B cell (primary cell): ENCODE data around the gene COL5A1. TPM values are rescaled to one million over a fixed set of nuclear protein-coding genes. Genes with fewer than 3 reads are reported as not detected.
"Not testable (repeated sequence)": the region's sequence is repeated elsewhere in the genome, so short reads cannot be mapped to it uniquely, and the experiment has no call there.

ENCODE experiments used
- ATAC-seq: fragments of 200-7000 bp; cut with Tn5 transposase; one replicate; pipeline ENCODE4 v1.10.0; 2021; ENCODE audit warnings: low read depth, mild to moderate bottlenecking, moderate number of reproducible peaks, moderate library complexity
- CTCF ChIA-PET: fragments of 350-600 bp; sonication (Branson Sonifier 250); formaldehyde crosslinking; loops from one replicate; lab custom pipeline; 2021; ENCODE audit warnings: antibody characterized with exemption, inconsistent platforms; lab: Charles Lee
- POLR2A ChIA-PET: fragments of 350-600 bp; sonication (Branson Sonifier 250); formaldehyde crosslinking; loops from one replicate; lab custom pipeline; 2021; ENCODE audit warnings: antibody characterized with exemption; lab: Charles Lee
- DNase-seq: peaks from one replicate; pipeline ENCODE4 v3.0.0; 2013
- H2AFZ ChIP-seq: 2 replicates; pipeline ENCODE4 v1.6.1; 2012; ENCODE audit warnings: mild to moderate bottlenecking, low read depth, low read length; ENCODE audit not compliant: insufficient read depth, poor library complexity, severe bottlenecking
- H3K27ac ChIP-seq, 2 donors: 1 replicate in 1 of 2; 2 replicates in 1 of 2; pipeline ENCODE4 v1.5.1; 2012 to 2013; ENCODE audit warnings: low read length in 2 of 2, mild to moderate bottlenecking in 2 of 2, moderate library complexity in 1 of 2
- H3K27me3 ChIP-seq, 4 experiments: fragments of 200-600 bp in 1 of 4; sonication (generic) in 1 of 4; replicated peaks in 1 of 4; 1 replicate in 2 of 4; 2 replicates in 2 of 4; pipeline versions ENCODE4 v1.6.1 to v1.7.0; 2013 to 2016; ENCODE audit warnings: low read length in 3 of 4, mild to moderate bottlenecking in 2 of 4, mixed read lengths in 1 of 4, moderate library complexity in 1 of 4; ENCODE audit not compliant: insufficient read depth in 4 of 4, control insufficient read depth in 3 of 4; ENCODE audit errors: control extremely low read depth in 1 of 4
- H3K36me3 ChIP-seq, 2 experiments: replicated peaks in 1 of 2; 1 replicate in 1 of 2; 2 replicates in 1 of 2; pipeline versions ENCODE4 v1.6.1 to v1.7.1; 2013; ENCODE audit warnings: low read length in 1 of 2; ENCODE audit not compliant: insufficient read depth in 2 of 2, control insufficient read depth in 1 of 2; ENCODE audit errors: control extremely low read depth in 1 of 2, extremely low read depth in 1 of 2
- H3K4me1 ChIP-seq, 2 donors: fragments of 200-600 bp in 1 of 2; sonication (generic) in 1 of 2; 1 replicate in 1 of 2; 2 replicates in 1 of 2; pipeline versions ENCODE4 v1.5.1 to v1.6.1; 2013 to 2017; ENCODE audit warnings: low read length in 2 of 2; ENCODE audit not compliant: control insufficient read depth in 2 of 2, insufficient read depth in 2 of 2
- H3K4me2 ChIP-seq: replicated peaks from 2 replicates; pipeline ENCODE3; 2012; ENCODE audit warnings: mild to moderate bottlenecking, low read depth, low read length; ENCODE audit not compliant: poor library complexity, severe bottlenecking
- H3K4me3 ChIP-seq, 5 experiments: fragments of 200-600 bp in 1 of 5; sonication (generic) in 1 of 5; 1 replicate in 3 of 5; 2 replicates in 2 of 5; pipeline versions ENCODE4 v1.5.1 to v1.7.0; 2011 to 2016; ENCODE audit warnings: low read length in 4 of 5, mild to moderate bottlenecking in 4 of 5, low read depth in 2 of 5, control low read depth in 1 of 5, moderate library complexity in 1 of 5; ENCODE audit not compliant: insufficient read depth in 1 of 5; ENCODE audit errors: control extremely low read depth in 1 of 5, extremely low read depth in 1 of 5
- H3K79me2 ChIP-seq: fragments of 200-600 bp; sonication (generic); one replicate; pipeline ENCODE4 v1.6.0; 2016; ENCODE audit warnings: low read length; ENCODE audit not compliant: control insufficient read depth, insufficient read depth
- H3K9ac ChIP-seq: fragments of 200-600 bp; sonication (generic); 2 replicates; pipeline ENCODE4 v1.6.1; 2017; ENCODE audit warnings: mild to moderate bottlenecking, low read length, moderate library complexity
- H3K9me3 ChIP-seq, 3 donors: one replicate each; pipeline versions ENCODE4 v1.6.1 to v1.7.1; 2013; ENCODE audit warnings: low read length in 2 of 3; ENCODE audit not compliant: control insufficient read depth in 2 of 3, insufficient read depth in 1 of 3; ENCODE audit errors: control extremely low read depth in 1 of 3
- H4K20me1 ChIP-seq: 2 replicates; pipeline ENCODE4 v1.6.0; 2012; ENCODE audit warnings: mild to moderate bottlenecking, low read length; ENCODE audit not compliant: insufficient read depth, control insufficient read depth, poor library complexity, severe bottlenecking
- H3K27ac Mint-ChIP-seq: one replicate; pipeline ENCODE4 v1.8.0; 2021; ENCODE audit warnings: mixed read lengths
- H3K27me3 Mint-ChIP-seq: one replicate; pipeline ENCODE4 v1.8.0; 2021; ENCODE audit warnings: mixed read lengths
- H3K4me1 Mint-ChIP-seq: one replicate; pipeline ENCODE4 v1.8.0; 2021; ENCODE audit warnings: mixed read lengths
- H3K4me3 Mint-ChIP-seq: one replicate; pipeline ENCODE4 v1.8.0; 2021; ENCODE audit warnings: mixed read lengths
- H3K9me3 Mint-ChIP-seq: one replicate; pipeline ENCODE4 v1.8.0; 2022; ENCODE audit warnings: mixed read lengths; ENCODE audit not compliant: insufficient read depth
- CTCF ChIP-seq: fragments of 200-600 bp; IDR thresholded peaks from one replicate; pipeline ENCODE4 v1.8.0; 2022; ENCODE audit warnings: antibody characterized with exemption, mild to moderate bottlenecking
- EZH2 ChIP-seq: IDR thresholded peaks from 2 replicates; pipeline ENCODE4 v1.6.1; 2012; ENCODE audit warnings: borderline replicate concordance, low read depth, mild to moderate bottlenecking, moderate library complexity, low read length; ENCODE audit not compliant: insufficient read depth, poor library complexity, severe bottlenecking
- WGBS: methylation state at CpG from one replicate; pipeline ENCODE4 v1.1.5; 2013; ENCODE audit warnings: missing lambda C conversion rate; ENCODE audit not compliant: insufficient coverage; 5-methylcytosine and 5-hydroxymethylcytosine counted together
- intact Hi-C: fragments of 100-400 bp; cut with micrococcal nuclease; formaldehyde crosslinking; loops from one replicate; pipeline ENCODE4 v1.10.0; 2022
- polyA plus RNA-seq: library from polyadenylated mRNA; depleted of rRNA; stranded (reverse); fragments of >200 nt; gene quantifications from 2 replicates; pipeline ENCODE4 v1.2.3, GENCODE V29; 2012
- total RNA-seq, 2 donors: library from RNA; stranded (reverse); fragments of 120-200 nt in 1 of 2; gene quantifications; 1 replicate in 1 of 2; 2 replicates in 1 of 2; pipeline versions ENCODE4 v1.2.3 to v1.2.4, GENCODE V29; 2013 to 2022

The COL5A1 gene
- total and polyA plus RNA-seq, 2 donors (not counting 1 experiment from before 2014, with no cell fraction given): 0.06 TPM; not detected in 1

DNA sequence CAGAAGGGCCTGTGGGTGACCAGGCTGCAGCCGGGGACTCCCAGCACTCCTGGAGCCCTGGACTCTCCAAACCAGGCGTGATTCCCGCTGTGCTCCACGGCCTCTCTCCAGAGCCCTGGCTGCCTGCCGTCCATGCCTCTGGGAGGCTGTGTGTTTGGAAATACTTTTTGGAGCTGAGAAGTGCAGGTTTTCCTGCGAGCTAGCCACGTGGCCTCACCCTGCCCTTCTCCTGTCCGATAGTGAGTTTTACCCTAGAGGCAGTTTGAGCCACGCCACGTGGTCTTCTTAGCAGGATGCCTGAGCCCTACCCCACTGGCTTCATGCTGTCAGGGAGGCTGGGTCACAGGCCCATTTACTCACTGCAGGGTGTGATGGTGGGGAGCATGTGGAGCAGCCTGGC lies 71.3 kb downstream of the COL5A1 start:
- H3K27me3 Mint-ChIP-seq: no peaks in the 10 kb centered on the region
- H3K27ac Mint-ChIP-seq: no peak overlapping the region
- Histone ChIP-seq H3K27ac (no peak overlapping the region), H4K20me1 (no peaks in the 10 kb centered on the region), H3K27me3 (no peaks in the 10 kb centered on the region), H3K9me3 (peaks cover 0 to 15% (median 0%) of the 10 kb centered on the region in 3 donors), H3K79me2 (no peaks in the 10 kb centered on the region), H3K36me3 (no peaks in the 10 kb centered on the region), H2AFZ (no peak overlapping the region), H3K4me2 (no peak overlapping the region), H3K4me1 (no peaks in the 10 kb centered on the region), H3K9ac (no peak overlapping the region), H3K4me3 (no peak overlapping the region)
- POLR2A ChIA-PET: no interaction called here
- no peak overlapping the region for H3K4me3 Mint-ChIP-seq
- DNase-seq (no peak), ATAC-seq (no peak)
- 90% methylated on average over 10 of the region's 10 CpGs for WGBS
- TF ChIP-seq CTCF (no peak), EZH2 (no peak)
- intact Hi-C loops: no loop called here
- H3K9me3 Mint-ChIP-seq: peaks cover 2% of the 10 kb centered on the region
- CTCF ChIA-PET: no interaction called here
- H3K4me1 Mint-ChIP-seq: no peaks in the 10 kb centered on the region

- intact Hi-C loops, H3K4me2 ChIP-seq, H3K4me1 ChIP-seq, H2AFZ ChIP-seq, H3K27me3 Mint-ChIP-seq, H4K20me1 ChIP-seq, DNase-seq, H3K36me3 ChIP-seq, CTCF ChIA-PET, H3K4me3 Mint-ChIP-seq, H3K4me3 ChIP-seq, H3K9ac ChIP-seq, ATAC-seq, H3K9me3 Mint-ChIP-seq, H3K27ac ChIP-seq, H3K79me2 ChIP-seq, H3K4me1 Mint-ChIP-seq, H3K27ac Mint-ChIP-seq, POLR2A ChIA-PET, H3K27me3 ChIP-seq: not testable (repeated sequence)
- no CpG with 5 or more reads among the region's 5 CpGs for WGBS
- H3K9me3 ChIP-seq: peaks cover 0 to 15% (median 0%) of the 10 kb centered on the region in 3 donors
These were observed 73.9 kb downstream of the COL5A1 start for GRCh38 chr9:134715536-134715935.
